Left ventricle myocardium inferior (tissue), 1 donor: ENCODE results near the gene TPI1. TPM values are rescaled to one million over a fixed set of nuclear protein-coding genes. Genes with fewer than 3 reads are reported as not detected.
A peak's percentile ranks its signal among the peaks of the same experiment; 100 is the strongest.

Experiments
- DNase-seq: peaks from one replicate; pipeline ENCODE4 v3.0.0-alpha.2; 2020
- H3K27ac ChIP-seq: fragments of 200-600 bp; replicated peaks from 2 replicates; pipeline ENCODE4 v1.8.0; 2021
- H3K27me3 ChIP-seq: fragments of 200-600 bp; 2 replicates; pipeline ENCODE4 v1.8.0; 2021; ENCODE audit warnings: low read depth
- H3K36me3 ChIP-seq: fragments of 200-600 bp; 2 replicates; pipeline ENCODE4 v1.8.0; 2021
- H3K4me1 ChIP-seq: fragments of 200-600 bp; 2 replicates; pipeline ENCODE4 v1.8.0; 2021
- H3K4me3 ChIP-seq: fragments of 200-600 bp; 2 replicates; pipeline ENCODE4 v1.8.0; 2021; ENCODE audit warnings: mild to moderate bottlenecking, moderate library complexity
- H3K9me3 ChIP-seq: fragments of 200-600 bp; replicated peaks from 2 replicates; pipeline ENCODE4 v1.8.0; 2021
- intact Hi-C: fragments of 100-400 bp; cut with micrococcal nuclease; formaldehyde crosslinking; loops from one replicate; pipeline ENCODE4 v1.11.0; 2022
- total RNA-seq: library from RNA; stranded (reverse); fragmentation: NEBNext Ultra II Directional; extraction: Animal tissue kit (Norgen Biotek cat#: 25700); gene quantifications from one replicate; pipeline ENCODE4 v1.2.1, GENCODE V29; 2021
- TF ChIP-seq, protein P1 (sequence below): fragments of 200-600 bp; IDR thresholded peaks from 2 replicates; pipeline ENCODE4 v1.8.0; 2021; ENCODE audit warnings: antibody characterized with exemption, mild to moderate bottlenecking, borderline replicate concordance
- donor health status: DM: no; HTN: yes; CAD: no; lungs with severe emphysema.

The TPI1 gene
- total RNA-seq, 1 donor from 2014 or later: 753 TPM

DNA sequence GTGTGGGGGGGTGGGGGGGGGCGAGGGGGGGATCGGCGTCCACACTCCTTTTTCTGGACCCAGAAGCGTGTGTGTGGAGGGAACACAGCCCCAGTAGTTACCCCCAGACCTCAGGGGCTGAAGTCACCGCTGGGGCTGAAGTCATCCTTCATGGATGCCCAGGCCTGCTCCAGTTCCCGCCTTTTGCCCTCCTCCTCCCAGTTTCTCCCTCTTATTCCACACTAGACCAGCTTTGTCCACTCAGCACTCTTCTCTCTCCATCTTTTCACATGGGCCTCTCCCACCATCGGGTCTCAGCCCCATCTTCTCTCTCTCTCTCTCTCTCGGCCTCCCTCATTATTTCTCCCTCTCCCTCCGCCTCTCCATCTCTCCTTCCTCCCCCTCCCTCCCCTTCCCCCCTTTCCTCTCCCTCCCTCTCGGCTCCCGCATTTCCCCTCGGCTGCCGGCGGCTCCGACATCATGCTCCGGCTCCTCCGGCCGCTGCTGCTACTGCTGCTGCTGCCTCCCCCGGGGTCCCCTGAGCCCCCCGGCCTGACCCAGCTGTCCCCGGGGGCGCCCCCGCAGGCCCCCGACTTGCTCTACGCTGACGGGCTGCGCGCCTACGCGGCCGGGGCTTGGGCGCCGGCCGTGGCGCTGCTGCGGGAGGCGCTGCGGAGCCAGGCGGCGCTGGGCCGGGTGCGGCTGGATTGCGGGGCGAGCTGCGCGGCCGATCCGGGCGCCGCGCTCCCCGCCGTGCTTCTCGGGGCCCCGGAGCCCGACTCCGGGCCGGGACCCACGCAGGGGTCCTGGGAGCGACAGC, 39.1 kb upstream of the TPI1 start, which contains the start of gene P3H3:
Gene P3H3, plus strand, starts transcription at position 426 of the 799 bp plus-strand sequence. Its CDS starts 34 bp downstream, at position 460.
- H3K27ac ChIP-seq: peak within 1 kb of the TSS; percentile 87
- DNase-seq: peak; percentile 45
- H3K4me3 ChIP-seq: peak within 1 kb of the TSS; percentile 92
- H3K27me3 ChIP-seq: peaks cover 6% of the 10 kb centered on the region
- TF ChIP-seq, protein P1, sequence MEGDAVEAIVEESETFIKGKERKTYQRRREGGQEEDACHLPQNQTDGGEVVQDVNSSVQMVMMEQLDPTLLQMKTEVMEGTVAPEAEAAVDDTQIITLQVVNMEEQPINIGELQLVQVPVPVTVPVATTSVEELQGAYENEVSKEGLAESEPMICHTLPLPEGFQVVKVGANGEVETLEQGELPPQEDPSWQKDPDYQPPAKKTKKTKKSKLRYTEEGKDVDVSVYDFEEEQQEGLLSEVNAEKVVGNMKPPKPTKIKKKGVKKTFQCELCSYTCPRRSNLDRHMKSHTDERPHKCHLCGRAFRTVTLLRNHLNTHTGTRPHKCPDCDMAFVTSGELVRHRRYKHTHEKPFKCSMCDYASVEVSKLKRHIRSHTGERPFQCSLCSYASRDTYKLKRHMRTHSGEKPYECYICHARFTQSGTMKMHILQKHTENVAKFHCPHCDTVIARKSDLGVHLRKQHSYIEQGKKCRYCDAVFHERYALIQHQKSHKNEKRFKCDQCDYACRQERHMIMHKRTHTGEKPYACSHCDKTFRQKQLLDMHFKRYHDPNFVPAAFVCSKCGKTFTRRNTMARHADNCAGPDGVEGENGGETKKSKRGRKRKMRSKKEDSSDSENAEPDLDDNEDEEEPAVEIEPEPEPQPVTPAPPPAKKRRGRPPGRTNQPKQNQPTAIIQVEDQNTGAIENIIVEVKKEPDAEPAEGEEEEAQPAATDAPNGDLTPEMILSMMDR: no peak
- peaks cover 46% of the 10 kb centered on the region for H3K4me1 ChIP-seq
- H3K36me3 ChIP-seq: peaks cover 13% of the 10 kb centered on the region
- intact Hi-C loops: loop anchor here (5.0 kb wide), 1 partner anchor 81 kb away; no protein-coding TSS in a partner anchor
- no peaks in the 10 kb centered on the region for H3K9me3 ChIP-seq

DNA sequence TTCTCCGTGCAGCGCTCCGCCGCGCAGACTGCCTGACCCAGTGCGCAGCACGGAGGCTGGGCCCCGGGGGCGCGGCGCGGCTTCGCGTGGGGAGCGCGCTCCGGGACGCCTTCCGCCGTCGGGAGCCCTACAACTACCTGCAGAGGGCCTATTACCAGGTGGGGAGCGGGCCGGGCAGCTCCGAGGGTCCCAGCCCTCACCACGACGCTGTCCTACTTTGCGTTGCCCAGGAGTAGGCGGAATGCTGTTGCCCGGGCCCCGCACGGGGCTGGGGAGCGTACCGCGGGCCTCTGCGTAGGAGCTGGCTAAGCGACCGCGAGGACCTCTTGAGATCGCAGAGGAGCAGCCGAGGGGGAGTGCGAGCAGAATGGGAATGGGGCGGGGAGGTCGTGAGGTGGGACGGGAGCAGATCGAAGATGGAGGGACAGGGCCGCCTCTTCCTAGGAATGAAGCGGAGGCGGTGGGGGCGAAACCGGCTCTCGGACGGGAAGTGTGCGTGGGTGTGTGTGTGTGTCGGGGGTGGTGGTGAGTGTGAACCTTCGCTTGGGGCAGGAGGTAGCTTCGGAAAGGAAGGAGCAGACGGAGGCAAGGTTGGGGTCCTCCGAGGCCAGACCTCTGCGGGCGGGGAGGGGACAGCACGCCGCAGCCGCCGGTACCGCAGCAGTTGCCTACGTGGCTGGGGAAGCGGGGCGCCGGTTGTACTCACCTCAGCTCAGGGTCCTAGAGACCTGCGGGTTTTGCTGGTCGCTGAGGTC, 38.4 kb upstream of the TPI1 start:
- Histone ChIP-seq H3K27ac (peak overlapping the region; percentile 87), H3K4me3 (peak overlapping the region; percentile 92), H3K9me3 (no peaks in the 10 kb centered on the region), H3K4me1 (peaks cover 46% of the 10 kb centered on the region), H3K27me3 (peaks cover 5% of the 10 kb centered on the region), H3K36me3 (peaks cover 18% of the 10 kb centered on the region)
- DNase-seq: peak; percentile 50
- TF ChIP-seq, protein P1: no peak
- intact Hi-C loops: loop anchor here (5.0 kb wide), 1 partner anchor 82 kb away; no protein-coding TSS in a partner anchor

DNA sequence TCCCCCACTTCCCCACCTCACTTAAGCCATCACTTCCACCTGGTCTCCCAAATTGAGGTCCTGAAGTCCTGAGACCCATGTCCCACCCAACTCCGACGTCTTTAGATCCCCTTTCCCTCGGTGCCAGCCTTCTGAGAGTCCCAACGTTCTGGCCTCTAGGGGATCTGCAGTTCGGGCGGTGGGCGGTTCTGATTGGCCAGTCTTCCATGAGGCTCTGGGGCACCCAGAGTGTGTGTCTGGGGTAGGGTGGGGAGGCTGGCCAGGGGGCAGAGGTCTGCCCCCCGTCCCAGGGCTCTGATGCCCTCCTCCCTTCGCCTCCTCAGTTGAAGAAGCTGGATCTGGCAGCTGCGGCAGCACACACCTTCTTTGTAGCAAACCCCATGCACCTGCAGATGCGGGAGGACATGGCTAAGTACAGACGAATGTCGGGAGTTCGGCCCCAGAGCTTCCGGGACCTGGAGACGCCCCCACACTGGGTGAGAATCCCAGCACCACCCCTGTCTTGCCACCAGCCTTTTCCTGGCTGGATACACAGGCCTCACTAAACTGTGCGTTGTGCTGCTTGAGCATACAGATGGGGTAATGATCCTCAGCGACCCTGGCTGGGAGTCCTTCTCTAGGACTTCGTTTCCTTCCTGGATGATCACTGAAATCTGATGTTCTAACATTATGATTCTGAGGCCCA, 37.7 kb upstream of the TPI1 start:
- Histone ChIP-seq H3K9me3 (no peaks in the 10 kb centered on the region), H3K4me1 (peaks cover 52% of the 10 kb centered on the region), H3K4me3 (peak overlapping the region; percentile 92), H3K27me3 (peaks cover 5% of the 10 kb centered on the region), H3K36me3 (peaks cover 19% of the 10 kb centered on the region), H3K27ac (peak overlapping the region; percentile 87)
- TF ChIP-seq, protein P1: peak; percentile 18
- no peak for DNase-seq
- intact Hi-C loops: loop anchor here (5.0 kb wide), 1 partner anchor 82 kb away; no protein-coding TSS in a partner anchor

DNA sequence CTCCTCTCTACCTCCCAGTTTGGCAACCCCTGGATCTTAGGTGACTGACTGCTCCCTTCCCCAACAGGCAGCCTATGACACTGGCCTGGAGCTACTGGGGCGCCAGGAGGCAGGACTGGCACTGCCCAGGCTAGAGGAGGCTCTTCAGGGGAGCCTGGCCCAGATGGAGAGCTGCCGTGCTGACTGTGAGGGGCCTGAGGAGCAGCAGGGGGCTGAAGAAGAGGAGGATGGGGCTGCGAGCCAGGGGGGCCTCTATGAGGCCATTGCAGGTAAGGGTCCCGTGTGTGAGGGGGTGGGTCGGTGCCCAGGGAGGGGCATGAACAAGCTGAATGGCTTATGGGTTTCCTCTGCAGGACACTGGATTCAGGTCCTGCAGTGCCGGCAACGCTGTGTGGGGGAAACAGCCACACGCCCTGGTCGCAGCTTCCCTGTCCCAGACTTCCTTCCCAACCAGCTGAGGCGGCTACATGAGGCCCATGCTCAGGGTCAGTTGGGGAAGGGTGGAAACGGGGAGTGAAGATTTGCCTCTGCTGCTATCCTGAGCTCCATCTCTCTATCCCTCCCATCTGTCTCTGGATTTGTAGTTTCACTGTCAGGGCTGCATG, 36.9 kb upstream of the TPI1 start:
- TF ChIP-seq, protein P1: no peak
- Histone ChIP-seq H3K27me3 (peaks cover 5% of the 10 kb centered on the region), H3K4me1 (peaks cover 56% of the 10 kb centered on the region), H3K36me3 (peaks cover 19% of the 10 kb centered on the region), H3K9me3 (no peaks in the 10 kb centered on the region), H3K27ac (peak overlapping the region; percentile 27), H3K4me3 (no peak overlapping the region)
- no peak for DNase-seq
- intact Hi-C loops: no loop called here

DNA sequence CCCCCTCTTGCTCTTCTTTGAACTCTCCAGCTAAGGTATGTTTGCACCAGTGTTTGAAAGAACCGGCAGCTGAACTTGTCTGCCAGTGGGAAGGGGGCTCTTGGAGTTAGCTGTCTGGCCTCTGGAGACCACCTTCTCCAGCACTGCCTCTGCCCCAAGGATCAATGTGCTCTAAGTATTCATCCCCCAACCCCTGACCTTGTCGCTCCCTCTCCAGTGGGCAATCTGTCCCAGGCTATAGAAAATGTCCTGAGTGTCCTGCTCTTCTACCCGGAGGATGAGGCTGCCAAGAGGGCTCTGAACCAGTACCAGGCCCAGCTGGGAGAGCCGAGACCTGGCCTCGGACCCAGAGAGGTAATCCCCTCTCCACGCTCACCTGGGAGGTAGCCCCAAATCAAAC, 36.3 kb upstream of the TPI1 start:
- no peak overlapping the region for H3K4me3 ChIP-seq
- H3K36me3 ChIP-seq: peaks cover 19% of the 10 kb centered on the region
- H3K27me3 ChIP-seq: peaks cover 5% of the 10 kb centered on the region
- H3K4me1 ChIP-seq: peaks cover 56% of the 10 kb centered on the region
- DNase-seq: no peak
- intact Hi-C loops: no loop called here
- no peaks in the 10 kb centered on the region for H3K9me3 ChIP-seq
- H3K27ac ChIP-seq: no peak overlapping the region
- TF ChIP-seq, protein P1: no peak
